GM12865 (cell line): Measurements from ENCODE around the gene HLA-DPA1.
A peak's percentile ranks its signal among the peaks of the same experiment; 100 is the strongest.

ENCODE experiments used
- DNase-seq: peaks from one replicate; pipeline ENCODE4 v3.0.0; 2010; ENCODE audit warnings: low read depth
- H3K4me3 ChIP-seq: 2 replicates; pipeline ENCODE4 v1.5.1; 2011; ENCODE audit warnings: mild to moderate bottlenecking, low read depth, low read length, control low read depth
- TF ChIP-seq, protein P1 (sequence below): IDR thresholded peaks from 2 replicates; pipeline ENCODE4 v1.5.1; 2011; ENCODE audit warnings: low read length, control low read depth, low read depth, inconsistent platforms; ENCODE audit not compliant: insufficient read depth; ENCODE audit errors: missing control alignments

HLA-DPA1 gene

DNA sequence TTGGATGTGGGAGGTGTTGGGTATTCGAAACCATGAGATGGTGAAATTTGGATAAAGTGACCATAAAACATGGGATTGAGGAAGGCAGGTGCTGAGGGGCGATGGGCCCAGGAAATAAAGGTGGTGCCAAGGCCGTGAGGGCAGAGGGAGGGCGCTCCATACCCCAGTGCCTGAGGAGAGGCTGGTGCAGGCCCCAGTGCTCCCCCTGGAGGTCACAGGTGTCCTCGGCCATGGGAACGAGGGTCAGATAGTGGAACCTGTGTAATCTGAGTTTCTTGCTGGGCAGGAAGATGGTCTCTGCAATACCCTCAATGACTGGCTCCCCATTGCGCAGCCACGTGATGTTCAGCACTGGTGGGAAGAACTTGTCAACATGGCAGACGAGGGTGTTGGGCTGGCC, 18.5 kb upstream of the HLA-DPA1 start:
- H3K4me3 ChIP-seq, result no peak overlapping the region
- TF ChIP-seq, protein P1, sequence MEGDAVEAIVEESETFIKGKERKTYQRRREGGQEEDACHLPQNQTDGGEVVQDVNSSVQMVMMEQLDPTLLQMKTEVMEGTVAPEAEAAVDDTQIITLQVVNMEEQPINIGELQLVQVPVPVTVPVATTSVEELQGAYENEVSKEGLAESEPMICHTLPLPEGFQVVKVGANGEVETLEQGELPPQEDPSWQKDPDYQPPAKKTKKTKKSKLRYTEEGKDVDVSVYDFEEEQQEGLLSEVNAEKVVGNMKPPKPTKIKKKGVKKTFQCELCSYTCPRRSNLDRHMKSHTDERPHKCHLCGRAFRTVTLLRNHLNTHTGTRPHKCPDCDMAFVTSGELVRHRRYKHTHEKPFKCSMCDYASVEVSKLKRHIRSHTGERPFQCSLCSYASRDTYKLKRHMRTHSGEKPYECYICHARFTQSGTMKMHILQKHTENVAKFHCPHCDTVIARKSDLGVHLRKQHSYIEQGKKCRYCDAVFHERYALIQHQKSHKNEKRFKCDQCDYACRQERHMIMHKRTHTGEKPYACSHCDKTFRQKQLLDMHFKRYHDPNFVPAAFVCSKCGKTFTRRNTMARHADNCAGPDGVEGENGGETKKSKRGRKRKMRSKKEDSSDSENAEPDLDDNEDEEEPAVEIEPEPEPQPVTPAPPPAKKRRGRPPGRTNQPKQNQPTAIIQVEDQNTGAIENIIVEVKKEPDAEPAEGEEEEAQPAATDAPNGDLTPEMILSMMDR, result peak; percentile 90
- DNase-seq, result peak; percentile 77

GRCh38 chr6:33088931-33089620, 15.6 kb upstream of the HLA-DPA1 start:
- DNase-seq, result no peak
- TF ChIP-seq, protein P1, result no peak
- no peak overlapping the region for H3K4me3 ChIP-seq

GRCh38 chr6:33088258-33088930, 14.9 kb upstream of the HLA-DPA1 start:
- H3K4me3 ChIP-seq, result no peak overlapping the region
- TF ChIP-seq, protein P1, result no peak
- no peak for DNase-seq

DNA sequence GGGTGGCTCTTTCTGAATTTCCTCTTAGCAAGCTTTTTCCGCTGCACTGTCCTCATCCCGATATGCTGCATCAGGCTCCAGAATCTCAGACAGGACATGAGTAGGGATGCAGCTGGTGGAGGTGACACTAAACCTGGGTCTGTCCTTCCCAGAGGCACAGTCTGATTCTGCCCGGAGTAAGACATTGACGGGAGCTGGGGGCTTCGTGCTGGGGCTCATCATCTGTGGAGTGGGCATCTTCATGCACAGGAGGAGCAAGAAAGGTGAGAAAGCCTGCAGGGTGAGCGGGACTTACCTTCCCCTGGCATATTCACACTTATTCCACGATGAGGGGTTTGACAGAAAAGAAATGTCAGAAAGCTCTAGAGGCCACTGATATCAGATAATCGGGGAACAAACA, 12.2 kb upstream of the HLA-DPA1 start:
- DNase-seq, result no peak
- TF ChIP-seq, protein P1, result no peak
- no peak overlapping the region for H3K4me3 ChIP-seq

DNA sequence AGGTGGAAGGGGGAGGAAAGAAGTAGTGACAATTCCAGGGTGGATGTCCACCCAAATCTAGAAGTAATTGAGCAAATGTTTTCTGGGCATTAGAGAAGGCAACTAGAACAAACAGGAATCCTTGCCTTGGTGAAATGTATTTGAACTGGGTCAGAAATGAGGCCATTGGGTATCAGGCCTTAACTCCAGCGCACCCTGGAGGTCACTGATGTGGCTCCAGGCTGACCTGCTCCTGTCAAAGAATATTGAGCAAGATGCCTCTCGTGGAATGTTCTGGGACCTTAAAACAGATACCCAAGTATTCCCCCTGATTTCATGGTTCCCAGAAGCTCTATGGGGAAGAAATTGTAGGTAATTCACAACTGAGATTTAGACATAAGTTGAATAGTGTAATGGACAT, 9.3 kb upstream of the HLA-DPA1 start:
- DNase-seq, result peak; percentile 72
- TF ChIP-seq, protein P1, result peak; percentile 57
- no peak overlapping the region for H3K4me3 ChIP-seq

DNA sequence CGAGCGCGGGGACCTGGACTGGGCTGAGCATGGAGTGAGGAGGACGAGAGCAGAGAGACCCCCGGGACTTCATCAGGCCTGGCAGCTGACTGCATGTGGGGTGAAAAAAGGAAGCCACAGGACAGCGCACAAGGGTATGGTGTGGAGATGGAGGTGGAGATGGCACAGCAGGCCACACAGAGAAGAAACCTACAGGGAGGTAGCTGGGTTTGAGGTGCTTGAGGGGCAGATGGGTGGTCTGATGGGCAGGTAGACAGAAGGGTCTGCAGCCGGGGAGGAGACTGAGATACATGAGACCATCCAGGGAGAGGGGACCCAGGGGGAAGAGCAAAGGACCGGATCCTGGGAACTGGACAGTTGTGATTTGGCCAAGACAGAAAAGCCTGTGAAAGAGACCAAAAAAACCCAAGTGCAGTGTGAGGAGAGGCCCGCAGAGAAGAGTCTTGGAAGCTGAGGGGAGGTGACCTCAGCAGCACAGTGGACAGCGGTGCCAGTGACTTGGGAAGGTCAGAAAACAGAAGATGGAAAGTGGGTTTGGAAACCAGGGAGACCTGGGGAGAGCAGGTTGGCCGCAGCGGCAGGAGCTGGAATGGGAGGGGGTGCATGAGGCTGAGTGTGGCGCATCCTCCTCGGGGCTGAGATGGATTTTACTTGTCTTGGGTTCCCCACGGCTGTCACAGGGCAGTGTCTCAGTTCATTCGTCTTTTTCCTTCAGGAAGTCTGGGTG, 7.8 kb upstream of the HLA-DPA1 start:
- no peak overlapping the region for H3K4me3 ChIP-seq
- TF ChIP-seq, protein P1, result no peak
- no peak for DNase-seq
